AG04450 (cell line): ENCODE data around the gene ARMC9. TPM values are rescaled to one million over a fixed set of nuclear protein-coding genes. Genes with fewer than 3 reads are reported as not detected.

Experiments used
- CTCF ChIA-PET: fragments of 300-600, 350-600 bp; formaldehyde crosslinking; extraction: SDS; loops from one replicate; lab custom pipeline; 2022; ENCODE audit warnings: antibody characterized with exemption, inconsistent platforms; lab: Charles Lee
- POLR2A ChIA-PET: fragments of 350-600 bp; formaldehyde crosslinking; extraction: SDS; loops from one replicate; lab custom pipeline; 2021; ENCODE audit warnings: antibody characterized with exemption, inconsistent platforms; lab: Yijun Ruan, JAX
- DNase-seq: peaks from one replicate; pipeline ENCODE4 v3.0.0-alpha.2; 2011; ENCODE audit warnings: low read depth, low spot score
- H3K27ac ChIP-seq: one replicate; pipeline ENCODE4 v1.5.1; 2012; ENCODE audit warnings: low read depth, low read length, control low read depth
- H3K27me3 ChIP-seq: one replicate; pipeline ENCODE4 v1.6.0; 2012; ENCODE audit warnings: low read length; ENCODE audit not compliant: control insufficient read depth, insufficient read depth
- H3K4me3 ChIP-seq: 2 replicates; pipeline ENCODE4 v1.5.1; 2011; ENCODE audit warnings: mild to moderate bottlenecking, low read depth, low read length, control low read depth
- H3K9me3 ChIP-seq: 2 replicates; pipeline ENCODE4 v1.5.1; 2012; ENCODE audit warnings: low read length; ENCODE audit not compliant: control insufficient read depth, insufficient read depth
- CTCF ChIP-seq: IDR thresholded peaks from 2 replicates; pipeline ENCODE4 v1.5.1; 2011; ENCODE audit warnings: low read depth, low read length, control low read depth, inconsistent platforms
- polyA plus RNA-seq: library from polyadenylated mRNA; depleted of rRNA; stranded (reverse); fragments of >200 nt; gene quantifications from 2 replicates; pipeline ENCODE4 v1.2.3, GENCODE V29; 2011

The ARMC9 gene
- polyA plus RNA-seq, 1 experiment: 49.4 TPM

- no peak for TF ChIP-seq CTCF
- peaks cover 11% of the 10 kb centered on the region for H3K9me3 ChIP-seq
- H3K27me3 ChIP-seq: no peaks in the 10 kb centered on the region
- DNase-seq: no peak
- CTCF ChIA-PET: interaction anchor here (2.2 to 10.2 kb wide), 4 partner anchors 38 to 310 kb away, joined by 11 to 173 read pairs (median 56); no protein-coding TSS in a partner anchor
- no peak overlapping the region for H3K27ac ChIP-seq
- POLR2A ChIA-PET: no interaction called here
- H3K4me3 ChIP-seq: no peak overlapping the region
Observed at GRCh38 chr2:231413921-231414476, 215.6 kb downstream of the ARMC9 start.

GRCh38 chr2:231415029-231415428 is 216.6 kb downstream of the ARMC9 start:
- no peak overlapping the region for H3K27ac ChIP-seq
- no peak for DNase-seq
- H3K27me3 ChIP-seq: no peaks in the 10 kb centered on the region
- no peak overlapping the region for H3K4me3 ChIP-seq
- no peak for TF ChIP-seq CTCF
- CTCF ChIA-PET: interaction anchor here (1.2 to 10.2 kb wide), 3 partner anchors 9 to 311 kb away, joined by 4 to 173 read pairs (median 9); no protein-coding TSS in a partner anchor
- peaks cover 6% of the 10 kb centered on the region for H3K9me3 ChIP-seq
- POLR2A ChIA-PET: no interaction called here

GRCh38 chr2:231418820-231419640 is 220.6 kb downstream of the ARMC9 start:
- no peak for TF ChIP-seq CTCF
- DNase-seq: no peak
- ChIA-PET CTCF (interaction anchor here (1.0 to 10.2 kb wide), 2 partner anchors 33 to 123 kb away, joined by 4 to 173 read pairs; no protein-coding TSS in a partner anchor), POLR2A (no interaction called here)
- Histone ChIP-seq H3K27me3 (peaks cover 11% of the 10 kb centered on the region), H3K27ac (no peak overlapping the region), H3K9me3 (no peaks in the 10 kb centered on the region), H3K4me3 (no peak overlapping the region)

- DNase-seq: no peak
- ChIA-PET CTCF (interaction anchor here (0.5 to 1.5 kb wide), 3 partner anchors 8 to 124 kb away, joined by 3 to 6 read pairs (median 5); no protein-coding TSS in a partner anchor), POLR2A (no interaction called here)
- no peaks in the 10 kb centered on the region for H3K9me3 ChIP-seq
- H3K27me3 ChIP-seq: peaks cover 11% of the 10 kb centered on the region
- no peak for TF ChIP-seq CTCF
- H3K27ac ChIP-seq: no peak overlapping the region
- H3K4me3 ChIP-seq: no peak overlapping the region
Observed at GRCh38 chr2:231421051-231421580, 222.7 kb downstream of the ARMC9 start.
